ENCODE results near the gene ANAPC1. TPM values are rescaled to one million over a fixed set of nuclear protein-coding genes. Genes with fewer than 3 reads are reported as not detected.
A peak's percentile ranks its signal among the peaks of the same experiment; 100 is the strongest.
"Not testable (repeated sequence)": the region's sequence is repeated elsewhere in the genome, so short reads cannot be mapped to it uniquely, and the experiment has no call there.

Gene ANAPC1
- total RNA-seq, 1 donor from 2014 or later = 52.9 TPM

DNA sequence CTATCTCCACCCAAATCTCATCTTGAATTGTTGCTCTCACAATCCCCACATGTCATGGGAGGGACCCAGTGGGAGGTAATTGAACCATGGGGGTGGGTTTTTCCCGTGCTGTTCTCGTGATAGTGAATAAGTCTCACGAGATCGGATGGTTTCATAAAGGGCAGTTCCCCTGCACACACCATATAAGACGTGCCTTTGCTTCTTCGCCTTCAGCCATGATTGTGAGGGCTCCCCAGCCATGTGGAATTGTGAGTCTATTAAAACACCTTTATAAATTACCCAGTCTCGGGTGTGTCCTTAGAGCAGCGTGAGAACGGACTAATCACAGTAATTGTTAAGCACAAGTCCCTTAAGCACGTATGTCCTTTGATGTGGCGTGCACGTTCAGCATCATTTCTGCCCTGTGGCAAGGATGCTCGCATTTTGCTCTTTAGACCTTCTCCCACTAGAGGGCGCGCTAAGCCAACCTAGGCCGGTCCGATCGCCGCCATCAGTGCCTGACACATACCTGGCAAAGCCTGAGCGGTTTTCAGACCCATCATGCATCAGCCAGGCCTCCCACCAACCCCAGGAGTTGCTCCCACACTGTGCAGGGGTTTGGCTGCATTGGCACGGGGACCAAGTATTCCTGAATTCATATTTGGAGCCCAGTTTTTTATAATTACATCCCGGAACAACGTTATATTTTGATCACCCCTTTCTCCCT is 136.4 kb downstream of the ANAPC1 start:
- H3K36me3 Mint-ChIP-seq; H3K27me3 Mint-ChIP-seq; H3K4me1 Mint-ChIP-seq (ENCODE audit: unreplicated experiment); H3K4me3 Mint-ChIP-seq; H3K27ac Mint-ChIP-seq; H3K9me3 Mint-ChIP-seq: not testable (repeated sequence)
- DNase-seq (ENCODE audit: extremely low spot score, unreplicated experiment) = peak; percentile 83
- TF ChIP-seq, protein P1, sequence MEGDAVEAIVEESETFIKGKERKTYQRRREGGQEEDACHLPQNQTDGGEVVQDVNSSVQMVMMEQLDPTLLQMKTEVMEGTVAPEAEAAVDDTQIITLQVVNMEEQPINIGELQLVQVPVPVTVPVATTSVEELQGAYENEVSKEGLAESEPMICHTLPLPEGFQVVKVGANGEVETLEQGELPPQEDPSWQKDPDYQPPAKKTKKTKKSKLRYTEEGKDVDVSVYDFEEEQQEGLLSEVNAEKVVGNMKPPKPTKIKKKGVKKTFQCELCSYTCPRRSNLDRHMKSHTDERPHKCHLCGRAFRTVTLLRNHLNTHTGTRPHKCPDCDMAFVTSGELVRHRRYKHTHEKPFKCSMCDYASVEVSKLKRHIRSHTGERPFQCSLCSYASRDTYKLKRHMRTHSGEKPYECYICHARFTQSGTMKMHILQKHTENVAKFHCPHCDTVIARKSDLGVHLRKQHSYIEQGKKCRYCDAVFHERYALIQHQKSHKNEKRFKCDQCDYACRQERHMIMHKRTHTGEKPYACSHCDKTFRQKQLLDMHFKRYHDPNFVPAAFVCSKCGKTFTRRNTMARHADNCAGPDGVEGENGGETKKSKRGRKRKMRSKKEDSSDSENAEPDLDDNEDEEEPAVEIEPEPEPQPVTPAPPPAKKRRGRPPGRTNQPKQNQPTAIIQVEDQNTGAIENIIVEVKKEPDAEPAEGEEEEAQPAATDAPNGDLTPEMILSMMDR (conservative IDR thresholded peaks at IDR 0.05) = peak; percentile 74

DNA sequence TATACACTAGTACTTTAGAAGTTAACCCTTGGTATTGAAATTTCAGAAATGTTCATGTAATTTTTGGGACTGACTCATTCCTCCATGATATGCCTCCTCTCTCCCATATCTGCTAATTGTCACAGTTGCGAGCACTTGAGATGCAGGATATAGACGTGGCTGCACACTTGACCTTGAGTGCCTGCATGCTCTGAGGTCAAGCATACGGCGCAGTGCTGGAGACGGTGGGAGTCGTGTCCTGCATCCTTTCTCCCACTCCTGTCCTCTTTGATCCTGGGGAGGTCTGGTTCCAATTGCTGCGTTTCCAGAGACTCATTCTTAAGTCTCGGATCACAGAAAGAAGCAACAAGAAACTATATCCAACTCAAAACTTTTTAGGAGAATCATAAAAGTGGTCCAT is 139.2 kb downstream of the ANAPC1 start:
- not testable (repeated sequence) for H3K27me3 Mint-ChIP-seq; H3K4me1 Mint-ChIP-seq (ENCODE audit: unreplicated experiment); H3K27ac Mint-ChIP-seq; DNase-seq (ENCODE audit: extremely low spot score, unreplicated experiment); H3K4me3 Mint-ChIP-seq; H3K9me3 Mint-ChIP-seq; H3K36me3 Mint-ChIP-seq

DNA sequence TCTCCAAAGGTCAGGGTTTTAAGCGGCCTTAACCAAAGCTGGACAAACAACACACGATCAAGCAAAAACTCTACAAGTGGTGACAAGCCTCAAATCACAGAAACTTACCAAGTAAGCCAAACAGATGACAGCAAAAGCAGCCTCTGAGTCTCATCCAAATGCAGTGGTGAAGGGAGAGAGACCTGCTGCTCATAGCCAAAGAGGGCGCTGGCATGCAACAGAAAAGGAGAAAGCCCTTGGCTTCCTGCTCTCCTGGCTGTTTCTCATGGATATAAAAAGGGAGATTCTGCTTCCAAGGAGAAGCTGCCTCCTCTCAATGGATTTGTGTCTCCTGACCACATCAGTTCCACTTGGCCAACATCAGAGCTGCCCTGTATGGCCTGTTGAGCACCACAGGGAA is 142.5 kb downstream of the ANAPC1 start:
- H3K4me1 Mint-ChIP-seq (ENCODE audit: unreplicated experiment); H3K4me3 Mint-ChIP-seq; H3K9me3 Mint-ChIP-seq: not testable (repeated sequence)

DNA sequence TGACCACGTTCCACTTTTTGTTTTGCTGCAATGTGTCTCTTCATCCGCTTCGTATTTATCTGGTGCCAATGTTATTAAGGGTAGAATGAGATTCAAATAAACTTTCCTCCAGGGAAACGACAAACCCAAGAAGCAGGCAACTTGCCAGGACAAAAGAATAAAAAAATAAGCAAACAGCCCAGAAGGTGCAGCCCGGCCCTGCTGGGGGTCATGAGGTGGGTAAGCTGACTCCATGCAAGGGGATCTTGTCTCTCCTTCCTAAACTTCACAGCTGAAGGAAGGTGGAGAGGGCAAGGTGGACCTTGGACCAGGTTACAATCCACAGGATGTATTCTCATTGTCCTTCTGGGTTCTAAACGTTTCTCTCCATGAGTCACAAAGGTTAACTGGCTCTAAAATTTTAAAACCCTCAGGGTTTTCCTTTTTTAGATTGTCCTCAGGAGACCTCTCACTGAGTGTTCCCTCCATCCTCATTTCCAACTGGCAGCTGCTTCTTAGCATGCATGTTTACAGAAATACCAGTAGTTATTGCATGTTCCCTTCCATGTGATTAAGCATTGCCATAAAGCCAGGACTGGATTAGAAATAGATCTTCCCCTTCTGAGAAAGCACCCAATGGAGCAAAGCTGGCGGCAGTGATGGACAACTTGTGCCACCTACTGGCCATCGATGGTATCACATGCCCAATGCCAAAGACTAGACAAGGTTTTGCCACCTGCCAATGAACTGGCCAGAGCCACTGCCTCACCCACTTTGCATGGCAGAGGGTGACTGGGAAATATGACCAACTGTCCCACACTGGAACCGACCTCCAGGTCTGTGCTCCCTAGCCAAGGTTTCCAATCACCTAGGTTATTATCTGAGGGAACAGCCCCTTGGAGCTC is 147.9 kb downstream of the ANAPC1 start:
- TF ChIP-seq, protein P1 (conservative IDR thresholded peaks at IDR 0.05) = peak; percentile 69
- not testable (repeated sequence) for H3K4me1 Mint-ChIP-seq (ENCODE audit: unreplicated experiment); H3K27ac Mint-ChIP-seq; DNase-seq (ENCODE audit: extremely low spot score, unreplicated experiment); H3K27me3 Mint-ChIP-seq; H3K4me3 Mint-ChIP-seq; H3K36me3 Mint-ChIP-seq; H3K9me3 Mint-ChIP-seq

More for the DNA sequence above, 142.5 kb downstream of the ANAPC1 start:
- H3K36me3 Mint-ChIP-seq; H3K27me3 Mint-ChIP-seq; H3K27ac Mint-ChIP-seq; DNase-seq (ENCODE audit: extremely low spot score, unreplicated experiment): not testable (repeated sequence)

DNA sequence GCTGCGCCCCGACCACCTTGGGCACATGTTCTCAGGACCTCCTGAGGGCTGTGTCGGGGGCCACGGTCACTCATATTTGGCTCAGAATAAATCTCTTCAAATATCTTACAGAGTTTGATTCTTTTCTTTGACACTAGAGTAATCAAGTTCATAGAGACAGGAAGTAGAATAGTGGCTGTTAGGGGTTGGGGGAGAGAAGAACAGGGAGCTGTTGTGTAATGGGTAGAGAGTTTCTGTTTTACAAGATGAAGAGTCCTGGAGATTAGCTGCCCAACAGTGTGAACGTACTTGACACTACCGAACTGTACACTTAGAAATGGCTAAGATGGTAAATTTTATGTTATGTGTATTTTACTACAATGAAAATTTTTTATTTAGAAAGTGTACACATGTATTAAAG is 148.6 kb downstream of the ANAPC1 start:
- H3K4me1 Mint-ChIP-seq (ENCODE audit: unreplicated experiment); H3K27me3 Mint-ChIP-seq; H3K4me3 Mint-ChIP-seq; H3K9me3 Mint-ChIP-seq; H3K36me3 Mint-ChIP-seq; H3K27ac Mint-ChIP-seq; DNase-seq (ENCODE audit: extremely low spot score, unreplicated experiment): not testable (repeated sequence)

DNA sequence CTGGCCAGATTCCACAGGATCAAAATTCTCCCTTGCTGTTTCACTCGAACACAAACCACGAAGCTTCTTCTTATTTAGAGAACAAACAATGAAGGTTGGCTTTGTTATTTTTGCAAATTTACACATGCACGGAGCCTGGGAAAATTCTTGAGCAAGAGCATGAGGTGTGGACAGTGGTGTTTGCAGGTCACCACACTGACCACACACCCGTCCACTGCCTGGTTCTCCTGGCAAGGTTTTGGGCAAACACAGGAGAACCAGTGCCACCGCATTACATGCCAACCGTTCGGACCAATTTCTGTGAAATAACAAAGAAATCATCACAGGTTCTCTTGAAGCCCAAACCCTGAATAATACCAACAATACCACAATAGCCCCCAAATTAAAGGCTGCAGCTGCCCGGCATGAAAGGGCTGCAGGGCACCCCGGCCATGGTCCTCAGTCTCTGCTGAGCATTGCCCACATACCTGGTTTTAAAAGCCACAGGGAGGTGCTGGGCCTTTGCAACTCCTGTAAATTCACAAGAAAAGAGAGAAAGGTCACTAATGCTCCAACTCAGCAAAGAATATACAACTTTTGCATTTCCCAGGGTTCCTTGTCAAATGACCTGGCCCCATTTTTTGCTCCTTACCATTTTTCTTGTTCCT is 154.1 kb downstream of the ANAPC1 start:
- not testable (repeated sequence) for H3K27me3 Mint-ChIP-seq; H3K36me3 Mint-ChIP-seq; H3K9me3 Mint-ChIP-seq; H3K4me3 Mint-ChIP-seq; H3K4me1 Mint-ChIP-seq (ENCODE audit: unreplicated experiment); H3K27ac Mint-ChIP-seq; DNase-seq (ENCODE audit: extremely low spot score, unreplicated experiment)

DNA sequence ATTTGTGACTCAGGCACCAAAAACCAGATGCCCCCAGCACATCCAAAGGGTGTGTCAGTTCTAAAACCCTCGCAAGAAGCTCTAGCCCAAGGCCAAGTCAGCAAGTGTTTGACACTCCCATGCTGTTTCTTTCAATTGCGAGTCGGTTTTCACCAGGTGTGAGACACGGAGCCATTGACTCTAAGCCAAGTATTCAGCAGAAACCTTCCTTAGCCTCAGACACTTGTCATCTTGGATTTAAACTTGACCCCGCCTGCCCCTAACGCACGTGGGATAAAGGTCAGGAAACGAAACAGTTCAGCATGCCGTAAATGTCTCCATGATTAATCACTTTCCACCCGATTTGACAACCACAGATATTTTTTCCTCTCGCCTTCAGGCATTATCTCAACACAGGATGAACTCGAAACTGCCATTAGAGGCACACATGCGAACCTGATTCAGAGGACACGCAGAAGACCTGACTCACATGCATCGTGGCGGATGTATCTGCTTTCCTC is 156.3 kb downstream of the ANAPC1 start:
- not testable (repeated sequence) for H3K4me1 Mint-ChIP-seq (ENCODE audit: unreplicated experiment); DNase-seq (ENCODE audit: extremely low spot score, unreplicated experiment); H3K4me3 Mint-ChIP-seq; H3K27me3 Mint-ChIP-seq; H3K36me3 Mint-ChIP-seq; H3K27ac Mint-ChIP-seq; H3K9me3 Mint-ChIP-seq

DNA sequence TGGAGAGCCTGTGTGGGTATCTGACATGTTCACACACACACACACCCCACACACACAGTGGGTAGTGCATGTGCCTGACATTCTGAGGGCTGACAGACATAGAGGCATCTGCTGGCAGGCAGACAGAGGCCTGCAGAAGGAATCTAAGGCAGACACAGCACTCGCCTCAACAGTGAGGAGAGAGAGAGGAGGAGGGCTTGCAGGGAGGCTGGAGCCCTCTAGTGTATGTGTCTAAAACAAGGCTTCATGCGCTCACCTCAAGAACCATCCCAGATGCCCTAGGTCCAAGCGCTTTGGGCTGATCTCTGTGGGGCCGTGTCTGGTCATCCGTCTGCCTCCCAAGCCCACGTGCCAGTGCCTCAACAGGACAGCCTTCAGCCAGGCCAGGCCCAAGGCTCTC is 158.3 kb downstream of the ANAPC1 start:
- TF ChIP-seq, protein P1 (conservative IDR thresholded peaks at IDR 0.05) = peak; percentile 46
- not testable (repeated sequence) for H3K4me1 Mint-ChIP-seq (ENCODE audit: unreplicated experiment)

DNA sequence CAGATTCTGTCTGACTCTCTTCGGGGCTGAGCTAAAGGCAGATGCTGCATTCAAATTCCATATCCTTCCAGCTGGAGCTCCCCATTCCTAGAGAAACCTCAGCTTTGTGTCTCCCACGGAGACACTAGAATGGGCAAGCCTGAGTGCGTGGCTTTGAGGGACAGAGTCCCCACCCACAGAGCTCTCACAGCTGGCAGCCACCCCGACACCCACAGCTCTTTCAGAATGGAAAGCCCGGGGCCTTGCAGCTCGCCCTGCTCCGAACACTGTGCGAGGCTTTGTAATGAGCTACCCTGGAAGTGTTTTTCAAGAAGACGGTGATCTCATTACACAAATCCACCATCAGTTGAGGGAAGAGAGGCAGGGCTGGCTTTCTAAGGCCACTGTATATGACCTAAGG is 164.4 kb downstream of the ANAPC1 start:
- H3K9me3 Mint-ChIP-seq, H3K27ac Mint-ChIP-seq: not testable (repeated sequence)

More for the DNA sequence above, 158.3 kb downstream of the ANAPC1 start:
- DNase-seq (ENCODE audit: extremely low spot score, unreplicated experiment); H3K4me3 Mint-ChIP-seq; H3K27me3 Mint-ChIP-seq; H3K36me3 Mint-ChIP-seq; H3K9me3 Mint-ChIP-seq; H3K27ac Mint-ChIP-seq: not testable (repeated sequence)

More for the DNA sequence above, 164.4 kb downstream of the ANAPC1 start:
- not testable (repeated sequence) for H3K4me1 Mint-ChIP-seq (ENCODE audit: unreplicated experiment); H3K27me3 Mint-ChIP-seq; H3K36me3 Mint-ChIP-seq; H3K4me3 Mint-ChIP-seq; DNase-seq (ENCODE audit: extremely low spot score, unreplicated experiment)

Measured in type B pancreatic cell (in vitro differentiated cells).